Measurements from ENCODE around the gene GFER.

The GFER gene

GRCh38 chr16:1991948-1992703 is 8.1 kb downstream of the GFER start:
- DNase-seq: peak; percentile 99

- no peak for DNase-seq
Measured at GRCh38 chr16:1992704-1993317, 8.8 kb downstream of the GFER start.

GRCh38 chr16:1993731-1994131 is 9.7 kb downstream of the GFER start:
- no peak for DNase-seq

- DNase-seq: no peak
Measured at GRCh38 chr16:1997494-1998359, 13.7 kb downstream of the GFER start.

- DNase-seq: no peak
Measured at GRCh38 chr16:1998360-1998835, 14.4 kb downstream of the GFER start.

- DNase-seq: no peak
Measured at GRCh38 chr16:1998852-1999801, 15.1 kb downstream of the GFER start.

GRCh38 chr16:1999866-2000514 is 16.0 kb downstream of the GFER start:
- no peak for DNase-seq

GRCh38 chr16:2001035-2001434 is 17.0 kb downstream of the GFER start:
- DNase-seq: no peak

GRCh38 chr16:2001456-2002355 is 17.7 kb downstream of the GFER start:
- DNase-seq: no peak

- DNase-seq: no peak
Measured at GRCh38 chr16:2002406-2003230, 18.6 kb downstream of the GFER start.

GRCh38 chr16:2003231-2003826 is 19.3 kb downstream of the GFER start:
- no peak for DNase-seq

GRCh38 chr16:2003827-2004641 is 20.0 kb downstream of the GFER start:
- DNase-seq: peak; percentile 88

- no peak for DNase-seq
Measured at GRCh38 chr16:2004795-2005517, 21.0 kb downstream of the GFER start.

GRCh38 chr16:2005646-2006045 is 21.7 kb downstream of the GFER start:
- DNase-seq: no peak

- DNase-seq: no peak
Measured at GRCh38 chr16:2006317-2006716, 22.3 kb downstream of the GFER start.

GRCh38 chr16:2007081-2007836 is 23.3 kb downstream of the GFER start:
- no peak for DNase-seq

GRCh38 chr16:2008009-2008526 is 24.1 kb downstream of the GFER start:
- DNase-seq: no peak
